OCI-LY7 (cell line): ENCODE measurements around the gene GDPD4. TPM values are rescaled to one million over a fixed set of nuclear protein-coding genes. Genes with fewer than 3 reads are reported as not detected.

ENCODE experiments used
- BruUV-seq: library from RNA; stranded (reverse); fragments of 400-500 nt; replicated peaks from 2 replicates; lab custom pipeline; 2021; lab: Mats Ljungman, UMichigan
- CTCF ChIA-PET: fragments of 300-600 bp; sonication (Branson Sonifier 250); formaldehyde crosslinking; loops from one replicate; lab custom pipeline; 2022; ENCODE audit warnings: antibody characterized with exemption; ENCODE audit not compliant: unreplicated experiment; lab: Charles Lee
- POLR2A ChIA-PET: fragments of 300-600 bp; sonication (Branson Sonifier 250); formaldehyde crosslinking; loops from one replicate; lab custom pipeline; 2022; ENCODE audit warnings: antibody characterized with exemption; lab: Charles Lee
- DNase-seq: peaks from one replicate; pipeline ENCODE4 v3.0.0-alpha.2; 2015; ENCODE audit warnings: low spot score
- H2AFZ ChIP-seq: fragments of 200-600 bp; sonication (generic), shearing (Covaris generic); 2 replicates; pipeline ENCODE4 v1.6.1; 2014; ENCODE audit warnings: mild to moderate bottlenecking, antibody characterized with exemption, low read length, moderate library complexity
- H3K27ac ChIP-seq: fragments of 200-600 bp; sonication (generic); 2 replicates; pipeline ENCODE4 v1.5.1; 2014; ENCODE audit warnings: mixed run types, low read depth, mild to moderate bottlenecking, moderate library complexity, low read length, inconsistent platforms; ENCODE audit not compliant: poor library complexity, severe bottlenecking
- H3K36me3 ChIP-seq: fragments of 200-600 bp; sonication (generic); 2 replicates; pipeline ENCODE4 v1.6.1; 2014; ENCODE audit warnings: mild to moderate bottlenecking, antibody characterized with exemption, low read length, moderate library complexity, mixed read lengths; ENCODE audit not compliant: insufficient read depth
- H3K4me1 ChIP-seq: fragments of 200-600 bp; sonication (generic); 2 replicates; pipeline ENCODE4 v1.5.1; 2014; ENCODE audit warnings: mild to moderate bottlenecking, low read length; ENCODE audit not compliant: insufficient read depth, poor library complexity, severe bottlenecking
- H3K4me2 ChIP-seq: fragments of 200-600 bp; sonication (generic); 2 replicates; pipeline ENCODE4 v1.6.1; 2014; ENCODE audit warnings: mild to moderate bottlenecking, low read length
- H3K4me3 ChIP-seq: fragments of 200-600 bp; sonication (generic); 2 replicates; pipeline ENCODE4 v1.5.1; 2014; ENCODE audit warnings: mild to moderate bottlenecking, low read depth, low read length; ENCODE audit not compliant: poor library complexity, severe bottlenecking
- H3K79me2 ChIP-seq: fragments of 200-600 bp; sonication (generic); 2 replicates; pipeline ENCODE4 v1.6.1; 2016; ENCODE audit warnings: low read depth, mild to moderate bottlenecking, low read length, moderate library complexity, mixed read lengths; ENCODE audit not compliant: insufficient read depth
- H3K9me2 ChIP-seq: fragments of 200-600 bp; sonication (generic); 2 replicates; pipeline ENCODE4 v1.6.1; 2016; ENCODE audit warnings: mild to moderate bottlenecking, low read length, mixed read lengths; ENCODE audit not compliant: insufficient read depth
- H3K9me3 ChIP-seq: fragments of 200-600 bp; sonication (generic); 2 replicates; pipeline ENCODE4 v1.6.1; 2014; ENCODE audit warnings: mild to moderate bottlenecking, mixed run types, low read length, mixed read lengths
- H4K20me1 ChIP-seq: fragments of 200-600 bp; sonication (generic); 2 replicates; pipeline ENCODE4 v1.6.1; 2014; ENCODE audit warnings: mild to moderate bottlenecking, antibody characterized with exemption, low read length, moderate library complexity, mixed read lengths; ENCODE audit not compliant: insufficient read depth
- EZH2phosphoT487 ChIP-seq: fragments of 200-600 bp; sonication (generic); IDR thresholded peaks from 2 replicates; pipeline ENCODE4 v1.6.1; 2018; ENCODE audit warnings: low read depth, borderline replicate concordance, mild to moderate bottlenecking, mixed run types, antibody characterized with exemption, low read length, moderate library complexity, mixed read lengths
- intact Hi-C: fragments of 100-400 bp; cut with micrococcal nuclease; formaldehyde crosslinking; loops from one replicate; pipeline ENCODE4 v1.10.0; 2022; ENCODE audit not compliant: unreplicated experiment
- total RNA-seq, 2 experiments: library from RNA; depleted of rRNA in 1 of 2; stranded (reverse); fragments of >200 nt in 1 of 2; shearing (Covaris generic) in 1 of 2; gene quantifications; 2 replicates each; pipeline ENCODE4 v1.2.3, GENCODE V29; 2014 to 2022
- TF ChIP-seq, protein P1 (sequence below): fragments of 200-600 bp; sonication (generic); conservative IDR thresholded peaks from 2 replicates; pipeline ENCODE4 v1.5.1; 2014; ENCODE audit warnings: mild to moderate bottlenecking, antibody characterized with exemption, low read length, moderate library complexity, mixed read lengths

Gene GDPD4
- total RNA-seq, 2 experiments from 2014 or later: not detected

DNA sequence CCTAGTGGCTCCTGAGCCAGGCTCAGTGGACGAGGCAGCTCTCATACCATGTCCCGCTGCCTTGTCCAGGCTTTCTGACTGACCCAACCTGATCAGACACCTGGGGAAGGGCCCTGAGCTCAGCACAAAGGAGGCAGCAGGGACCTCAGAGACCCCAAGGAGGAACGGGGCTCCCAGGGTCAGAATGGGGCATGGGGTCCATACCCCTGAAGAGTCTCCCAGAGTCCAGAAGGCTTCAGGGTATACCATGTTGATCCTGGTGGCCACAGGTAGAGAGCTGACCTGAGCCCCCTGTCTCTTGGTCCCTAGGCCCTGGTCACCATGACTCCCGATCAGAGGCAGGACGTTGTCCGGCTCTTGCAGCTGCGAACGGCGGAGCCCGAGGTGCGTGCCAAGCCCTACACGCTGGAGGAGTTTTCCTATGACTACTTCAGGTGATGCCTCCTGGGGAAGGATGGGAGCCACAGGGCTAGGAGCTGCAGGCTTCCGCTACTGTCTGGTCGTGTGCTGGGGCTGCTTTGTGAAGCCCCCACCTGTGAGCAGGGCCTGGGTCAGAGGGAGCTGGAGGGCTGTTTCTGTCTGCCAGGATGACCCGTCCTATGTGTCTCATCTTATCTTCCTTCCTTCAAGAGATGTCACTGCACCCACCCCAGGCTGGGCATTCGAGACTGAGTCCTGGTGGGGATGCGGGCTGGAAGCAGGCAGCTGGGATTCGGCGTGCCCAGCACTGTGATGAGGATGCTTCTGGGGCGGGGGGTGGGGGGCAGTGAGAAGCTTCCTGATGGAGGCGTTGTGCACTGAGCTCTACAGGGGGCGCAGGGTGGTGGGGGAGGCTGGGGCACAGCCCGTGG is 99.3 kb downstream of the GDPD4 start:
- H3K9me2 ChIP-seq: no peaks in the 10 kb centered on the region
- H3K4me3 ChIP-seq: no peak overlapping the region
- no peaks in the 10 kb centered on the region for H3K36me3 ChIP-seq
- H3K79me2 ChIP-seq: no peaks in the 10 kb centered on the region
- no peak overlapping the region for H3K27ac ChIP-seq
- TF ChIP-seq, protein P1, sequence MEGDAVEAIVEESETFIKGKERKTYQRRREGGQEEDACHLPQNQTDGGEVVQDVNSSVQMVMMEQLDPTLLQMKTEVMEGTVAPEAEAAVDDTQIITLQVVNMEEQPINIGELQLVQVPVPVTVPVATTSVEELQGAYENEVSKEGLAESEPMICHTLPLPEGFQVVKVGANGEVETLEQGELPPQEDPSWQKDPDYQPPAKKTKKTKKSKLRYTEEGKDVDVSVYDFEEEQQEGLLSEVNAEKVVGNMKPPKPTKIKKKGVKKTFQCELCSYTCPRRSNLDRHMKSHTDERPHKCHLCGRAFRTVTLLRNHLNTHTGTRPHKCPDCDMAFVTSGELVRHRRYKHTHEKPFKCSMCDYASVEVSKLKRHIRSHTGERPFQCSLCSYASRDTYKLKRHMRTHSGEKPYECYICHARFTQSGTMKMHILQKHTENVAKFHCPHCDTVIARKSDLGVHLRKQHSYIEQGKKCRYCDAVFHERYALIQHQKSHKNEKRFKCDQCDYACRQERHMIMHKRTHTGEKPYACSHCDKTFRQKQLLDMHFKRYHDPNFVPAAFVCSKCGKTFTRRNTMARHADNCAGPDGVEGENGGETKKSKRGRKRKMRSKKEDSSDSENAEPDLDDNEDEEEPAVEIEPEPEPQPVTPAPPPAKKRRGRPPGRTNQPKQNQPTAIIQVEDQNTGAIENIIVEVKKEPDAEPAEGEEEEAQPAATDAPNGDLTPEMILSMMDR: no peak
- TF ChIP-seq EZH2phosphoT487: no peak
- no peaks in the 10 kb centered on the region for H4K20me1 ChIP-seq
- no peak overlapping the region for H2AFZ ChIP-seq
- no peaks in the 10 kb centered on the region for H3K9me3 ChIP-seq
- no peak overlapping the region for H3K4me2 ChIP-seq
- CTCF ChIA-PET: no interaction called here
- POLR2A ChIA-PET: interaction anchor here (0.6 kb wide), 2 partner anchors 48 to 172 kb away, joined by 3 read pairs; no protein-coding TSS in a partner anchor
- DNase-seq: no peak
- H3K4me1 ChIP-seq: no peaks in the 10 kb centered on the region
- intact Hi-C loops: no loop called here
- BruUV-seq: no TSS peak

DNA sequence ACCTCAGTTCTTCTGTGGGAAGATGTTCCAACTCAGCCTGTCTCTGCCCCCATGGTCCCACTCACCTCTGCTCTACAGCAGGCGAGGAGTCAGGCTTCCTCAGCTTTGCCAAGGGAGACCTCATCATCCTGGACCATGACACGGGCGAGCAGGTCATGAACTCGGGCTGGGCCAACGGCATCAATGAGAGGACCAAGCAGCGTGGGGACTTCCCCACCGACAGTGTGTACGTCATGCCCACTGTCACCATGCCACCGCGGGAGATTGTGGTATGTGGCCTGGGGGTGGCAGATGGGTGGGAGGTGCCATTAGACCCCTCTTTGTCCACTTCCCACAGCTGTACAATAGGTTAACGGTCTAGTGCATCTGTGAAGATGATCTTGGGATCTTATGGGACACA is 100.1 kb downstream of the GDPD4 start:
- intact Hi-C loops: no loop called here
- H3K4me1 ChIP-seq: no peaks in the 10 kb centered on the region
- ChIA-PET POLR2A (no interaction called here), CTCF (no interaction called here)
- H3K4me3 ChIP-seq: no peak overlapping the region
- H3K9me3 ChIP-seq: no peaks in the 10 kb centered on the region
- H3K79me2 ChIP-seq: no peaks in the 10 kb centered on the region
- TF ChIP-seq EZH2phosphoT487: no peak
- TF ChIP-seq, protein P1: no peak
- no peak overlapping the region for H2AFZ ChIP-seq
- H3K9me2 ChIP-seq: no peaks in the 10 kb centered on the region
- no TSS peak for BruUV-seq
- H3K36me3 ChIP-seq: no peaks in the 10 kb centered on the region
- no peaks in the 10 kb centered on the region for H4K20me1 ChIP-seq
- H3K27ac ChIP-seq: no peak overlapping the region
- no peak for DNase-seq
- no peak overlapping the region for H3K4me2 ChIP-seq
